Ramos (cell line): ENCODE data around the gene MGMT.

ENCODE experiments used
- in situ Hi-C: fragments of 300-500 bp; cut with MboI; formaldehyde crosslinking; loops from one replicate; pipeline ENCODE4 v1.14.3; 2022; ENCODE audit warnings: low sequenced_read_pairs; ENCODE audit not compliant: unreplicated experiment

Gene MGMT

DNA sequence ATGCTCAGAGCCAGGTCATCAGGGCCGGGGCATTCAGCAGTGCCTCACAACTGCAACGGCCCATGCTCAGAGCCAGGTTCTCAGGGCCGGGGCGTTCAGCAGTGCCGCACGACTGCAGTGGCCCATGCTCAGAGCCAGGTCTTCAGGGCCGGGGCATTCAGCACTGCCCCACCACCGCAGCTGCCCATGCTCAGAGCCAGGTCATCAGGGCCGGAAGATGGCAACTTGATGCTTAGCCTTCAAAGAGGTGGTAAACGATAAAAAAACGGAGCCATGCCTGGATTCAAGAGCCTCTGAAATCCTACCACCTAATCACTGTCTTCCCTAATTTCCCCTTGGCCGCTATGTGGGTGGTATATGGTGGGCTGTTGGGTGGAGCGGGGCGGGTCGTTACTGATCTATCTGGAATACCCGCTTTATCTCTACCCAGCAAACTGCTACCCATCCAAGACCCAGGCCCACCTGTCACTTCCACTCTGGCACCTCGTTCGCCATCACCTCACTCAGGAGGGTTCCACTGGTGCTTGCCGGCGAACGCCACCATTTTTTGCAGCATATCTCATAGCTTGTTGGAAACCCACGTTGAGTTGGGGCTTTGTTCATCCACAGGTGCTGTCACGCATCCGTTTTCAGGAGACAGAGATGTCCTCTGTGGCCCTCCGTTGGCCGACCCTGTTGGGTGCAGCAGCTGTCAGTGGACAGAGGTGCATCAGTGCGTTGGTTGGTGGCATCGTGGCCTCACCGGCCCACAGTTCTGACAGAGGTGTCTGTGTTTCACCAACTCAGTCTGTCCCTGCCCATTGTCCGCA, 275.9 kb downstream of the MGMT start:
- in situ Hi-C loops: no loop called here

DNA sequence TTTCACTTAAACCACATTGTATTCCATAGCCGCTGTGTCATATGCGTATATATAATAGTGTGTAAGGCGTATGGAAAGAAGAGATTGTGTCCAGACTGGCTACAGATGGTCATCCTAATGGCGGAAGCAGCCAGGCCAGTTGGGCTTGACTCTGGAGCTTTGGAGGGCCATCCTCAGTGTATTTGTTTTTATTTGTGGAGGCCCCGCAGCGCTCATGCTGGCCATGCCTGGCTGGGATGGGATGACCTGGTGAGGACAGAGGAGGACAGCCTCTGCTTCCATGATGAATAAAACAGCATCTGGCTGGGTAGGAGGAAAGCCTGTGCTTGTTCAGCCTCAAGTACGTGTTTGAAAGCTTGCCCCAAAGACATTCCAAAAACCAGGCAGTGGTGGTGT, 276.7 kb downstream of the MGMT start:
- in situ Hi-C loops: no loop called here

DNA sequence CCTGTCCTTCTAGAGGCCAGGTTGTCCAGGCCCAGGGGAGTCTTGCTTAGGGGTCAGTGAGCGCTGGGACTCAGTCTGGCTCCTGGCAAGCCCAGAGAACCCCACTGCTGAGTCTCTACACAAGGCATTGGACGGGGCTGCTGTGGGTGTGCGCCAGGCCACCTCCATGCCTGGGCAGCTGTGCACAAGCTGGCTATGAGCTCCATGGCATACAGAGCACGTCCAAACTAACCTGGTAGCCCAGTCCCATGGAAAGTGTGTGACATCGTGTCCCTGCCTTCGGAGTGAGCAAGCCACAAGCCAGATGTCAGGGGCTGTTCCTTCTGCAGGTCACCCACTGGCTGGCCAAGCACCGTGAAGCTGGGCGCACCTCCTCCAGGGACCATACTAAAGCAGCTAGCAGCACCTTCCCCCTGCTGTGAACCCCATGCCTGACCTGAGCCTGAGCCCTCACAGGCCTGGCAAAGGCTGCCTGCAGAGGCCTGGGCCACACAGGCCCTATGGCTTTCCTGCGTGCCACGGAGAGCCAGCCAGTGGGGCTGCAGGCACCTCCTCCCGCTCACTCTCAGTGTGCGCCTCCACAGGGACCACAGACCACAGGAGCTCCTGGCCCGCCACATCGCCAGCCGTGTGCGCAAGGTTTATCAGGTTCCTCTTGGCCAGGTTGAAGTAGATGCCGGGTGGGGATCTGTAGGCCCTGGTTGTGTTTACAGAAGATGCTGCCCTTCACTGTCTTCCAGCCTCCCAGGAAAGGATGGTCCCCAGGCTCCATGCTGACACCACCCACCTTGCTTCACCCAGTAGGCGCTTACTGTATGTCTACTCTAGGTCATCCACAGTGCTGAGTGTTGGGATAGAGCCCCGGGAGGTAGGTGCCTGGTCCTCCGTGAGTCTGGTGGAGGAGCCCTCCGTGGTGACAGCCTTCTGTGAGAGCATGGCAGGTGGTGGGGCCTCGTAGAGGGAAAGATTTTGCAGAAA, 277.4 kb downstream of the MGMT start:
- in situ Hi-C loops: no loop called here

DNA sequence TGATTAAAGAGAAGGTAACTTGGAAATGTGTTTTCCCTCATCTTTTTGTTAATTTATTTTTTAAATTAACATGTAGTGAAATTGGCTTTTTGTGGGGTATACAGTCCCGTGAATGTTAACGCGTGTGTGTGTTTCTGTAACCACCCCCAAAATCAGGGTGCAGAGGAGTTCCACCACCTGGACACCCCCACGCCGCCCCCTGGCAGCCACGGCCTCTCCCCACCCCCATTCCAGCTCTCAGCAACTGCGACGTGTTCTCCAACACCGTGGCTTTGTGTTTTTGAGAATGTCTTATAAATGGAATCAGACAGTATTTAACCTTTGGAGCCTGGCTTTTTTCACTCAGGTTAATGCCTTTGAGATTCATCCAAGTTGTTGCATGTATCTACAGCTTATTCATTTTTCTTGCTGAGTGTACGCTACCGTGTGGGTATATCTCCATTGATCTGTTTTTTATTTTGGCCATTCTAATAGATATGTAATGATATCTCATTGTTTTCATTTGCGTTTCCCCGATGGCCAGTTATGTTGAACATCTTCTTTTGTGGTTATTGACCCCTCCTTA, 278.2 kb downstream of the MGMT start:
- in situ Hi-C loops: no loop called here

GRCh38 chr10:129754211-129755050, 287.4 kb downstream of the MGMT start:
- in situ Hi-C loops: no loop called here

DNA sequence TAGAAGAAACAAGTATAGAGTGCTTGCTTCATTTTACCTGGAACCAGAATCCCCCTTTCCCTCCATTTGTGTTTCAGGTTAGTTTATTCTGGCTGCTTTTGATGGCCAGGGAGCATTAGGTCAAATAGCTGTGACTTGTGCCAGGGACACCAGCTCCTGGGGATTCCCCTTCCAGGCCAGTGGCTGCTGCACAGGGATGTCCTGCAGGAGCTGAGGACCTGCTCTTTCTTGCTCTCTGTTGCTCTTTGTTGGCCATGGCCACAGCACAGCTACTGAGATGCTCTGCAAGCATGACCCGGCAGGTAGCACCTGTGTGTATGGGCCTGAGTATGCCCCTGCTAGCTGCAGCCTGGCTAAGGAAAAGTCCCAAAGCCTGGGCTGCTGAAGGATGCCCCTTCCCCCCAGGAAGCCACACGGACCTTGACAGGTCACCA, 288.1 kb downstream of the MGMT start:
- in situ Hi-C loops: no loop called here

GRCh38 chr10:129755621-129756020, 288.6 kb downstream of the MGMT start:
- in situ Hi-C loops: no loop called here

DNA sequence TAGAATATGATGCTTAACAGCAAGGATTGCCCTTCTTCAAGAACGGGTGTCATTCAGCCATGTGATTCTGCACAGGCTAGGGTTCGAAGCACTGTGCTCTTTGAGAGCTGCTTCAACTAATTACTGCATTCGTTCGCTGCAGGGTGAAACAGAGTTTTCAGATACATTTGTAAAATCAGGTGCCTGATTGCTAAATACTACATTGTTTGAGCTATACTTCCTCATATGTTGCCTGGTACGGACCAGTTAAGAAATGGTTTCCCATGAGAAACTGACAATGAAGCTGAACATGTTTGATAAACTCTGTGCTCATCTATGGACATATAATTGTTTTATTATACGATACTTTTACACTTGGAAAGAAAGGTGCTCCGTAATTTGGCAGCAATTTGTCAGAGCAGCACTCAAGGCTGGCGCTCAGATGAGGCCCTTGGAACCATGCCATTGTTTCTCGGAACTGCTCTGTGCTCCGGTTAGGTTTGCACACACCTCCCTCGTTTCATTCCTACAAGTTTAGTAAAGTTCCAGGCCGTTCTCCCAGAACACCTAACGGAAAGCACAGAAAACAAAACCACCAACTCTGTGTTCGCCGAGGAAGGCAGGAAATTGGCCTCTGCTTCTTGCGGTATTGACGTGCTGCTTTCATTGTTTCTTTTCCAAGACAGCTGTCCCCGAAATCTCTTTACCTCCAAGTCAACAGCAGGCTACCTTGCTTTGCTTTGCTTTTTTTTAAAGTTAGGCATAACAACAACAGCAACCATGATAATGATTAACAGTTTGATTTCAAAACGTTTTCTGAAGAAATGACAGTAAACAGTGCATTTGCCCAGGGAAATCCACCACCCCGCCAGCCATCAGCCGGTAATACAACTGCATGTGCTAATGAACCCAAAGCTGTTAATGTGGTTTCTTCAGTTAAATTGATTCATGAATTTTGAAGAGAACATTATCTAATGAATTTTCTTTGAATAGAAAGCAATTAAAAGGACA, 290.2 kb downstream of the MGMT start:
- in situ Hi-C loops: no loop called here

- in situ Hi-C loops: no loop called here
These were observed 291.4 kb downstream of the MGMT start for GRCh38 chr10:129758207-129759021.

GRCh38 chr10:129759214-129760002, 292.4 kb downstream of the MGMT start:
- in situ Hi-C loops: no loop called here

DNA sequence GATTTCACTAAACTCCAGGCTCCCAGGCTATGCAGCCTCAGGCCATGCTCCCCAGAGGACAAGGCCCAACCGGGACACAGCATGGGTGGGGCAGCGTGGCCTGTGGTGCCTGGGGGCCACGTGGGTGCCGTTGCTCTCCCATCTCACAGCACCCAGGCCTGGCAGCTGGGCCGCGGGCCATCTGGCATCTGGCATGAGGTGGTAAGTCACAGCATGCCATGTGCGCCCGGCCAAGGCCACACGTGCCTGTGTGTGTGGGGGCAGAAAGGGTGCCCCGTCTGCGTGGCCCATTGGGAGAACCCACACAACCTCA, 292.9 kb downstream of the MGMT start:
- in situ Hi-C loops: no loop called here

DNA sequence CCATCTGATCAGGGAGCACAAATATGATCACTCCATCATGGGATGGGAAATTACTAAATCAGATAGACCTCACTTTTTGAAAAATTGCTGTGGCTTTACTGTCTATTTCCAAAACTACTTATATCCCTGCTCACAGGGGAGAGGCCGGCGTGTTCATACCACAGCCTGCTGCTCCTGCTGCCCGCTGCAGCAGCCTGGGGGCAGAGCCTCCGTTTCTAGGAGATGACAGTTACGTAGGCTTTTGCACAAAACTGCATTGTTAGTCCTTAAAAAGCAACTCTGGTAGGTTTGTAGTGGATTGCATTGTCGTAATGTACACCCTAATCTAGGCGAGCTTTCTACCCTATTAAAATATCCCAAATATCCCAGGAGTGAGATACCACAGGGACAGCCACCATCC, 293.4 kb downstream of the MGMT start:
- in situ Hi-C loops: no loop called here

DNA sequence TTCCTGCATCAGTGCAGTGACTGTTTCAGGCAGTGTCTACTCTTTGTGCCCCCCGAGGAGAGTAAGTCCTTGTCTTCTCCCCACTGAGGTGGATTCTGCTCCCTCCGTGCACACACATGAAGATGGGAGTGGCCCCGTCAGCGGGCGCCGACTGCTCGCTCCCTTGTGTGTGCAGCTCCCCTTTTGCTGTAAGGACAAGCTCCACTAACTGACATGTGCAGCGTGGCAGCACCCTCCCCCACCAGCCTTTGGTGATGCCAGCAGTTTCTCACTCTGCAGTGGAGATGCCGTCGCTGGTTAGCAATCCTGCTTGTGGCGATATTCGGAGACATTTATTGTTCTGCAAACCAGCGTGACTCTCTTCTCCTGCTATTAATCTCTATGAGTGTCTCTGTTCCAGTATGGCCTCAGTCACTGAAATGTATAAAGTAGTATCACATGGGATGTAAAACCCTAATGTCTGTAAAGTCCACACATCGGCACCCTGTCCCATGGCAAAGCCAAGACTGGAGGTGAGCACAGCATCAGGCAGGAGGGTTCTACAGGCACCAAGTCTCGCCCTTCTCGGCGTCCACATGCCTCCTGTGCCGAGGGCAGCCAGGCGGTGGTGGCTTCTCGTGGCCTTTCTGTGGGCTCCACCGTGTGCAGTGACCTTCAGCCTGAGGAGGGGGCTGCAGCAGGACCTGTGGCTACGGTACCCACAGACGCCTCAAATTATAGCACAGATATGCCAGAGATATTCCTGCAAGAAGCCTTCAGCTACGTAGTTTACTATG, 294.3 kb downstream of the MGMT start:
- in situ Hi-C loops: no loop called here

DNA sequence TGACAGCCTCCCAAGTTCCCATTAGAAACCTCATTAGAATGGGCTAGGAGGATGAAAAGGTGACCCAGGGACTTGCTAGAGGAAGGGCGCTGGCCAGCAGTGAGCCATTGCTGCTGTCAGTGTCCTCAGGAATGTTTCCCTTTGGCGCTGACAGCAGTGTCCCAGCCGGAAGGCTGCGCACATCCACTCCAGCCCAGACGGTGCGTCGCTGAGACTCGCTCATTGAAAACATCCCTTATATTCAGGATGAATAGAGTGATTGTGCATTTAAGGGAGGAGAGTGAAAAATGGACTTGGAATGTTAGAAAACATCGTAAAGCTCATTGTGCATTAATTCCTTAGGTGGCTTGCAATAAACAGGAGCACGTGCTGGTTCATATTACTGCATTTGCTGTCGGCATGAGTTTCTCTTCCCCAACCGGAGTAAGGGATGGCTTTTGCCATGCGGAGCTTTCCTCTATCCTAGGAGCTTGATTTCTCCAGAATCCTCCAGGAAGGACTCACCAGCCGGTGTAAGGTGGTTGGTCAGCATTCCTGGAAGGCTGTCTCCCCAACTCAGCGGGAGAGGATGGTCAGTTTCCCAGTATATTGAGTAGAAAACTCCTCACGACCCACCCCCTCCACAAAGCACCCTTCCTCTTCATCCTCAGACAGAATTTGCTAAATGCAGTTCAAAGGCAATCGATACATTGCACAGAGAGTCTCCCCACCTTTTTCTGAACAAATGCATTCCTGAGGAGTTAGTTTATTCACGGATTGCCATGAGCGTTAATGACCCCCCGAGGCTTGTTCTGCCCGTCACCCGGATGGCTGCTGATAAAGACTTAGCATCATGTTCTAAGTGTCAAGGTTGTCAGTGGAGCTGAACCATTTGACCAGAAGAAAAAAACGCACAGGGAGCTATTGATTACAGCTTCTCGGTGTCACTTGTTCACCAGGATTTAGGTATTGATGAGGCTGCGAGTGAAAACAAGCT, 295.2 kb downstream of the MGMT start:
- in situ Hi-C loops: no loop called here

- in situ Hi-C loops: no loop called here
These were observed 297.2 kb downstream of the MGMT start for GRCh38 chr10:129764011-129764900.
